NOMO-1 treated with dmso at 0.1 percent for 144 hours (cell line): ENCODE measurements around the gene SHISA9.
"Not testable (repeated sequence)": the region's sequence is repeated elsewhere in the genome, so short reads cannot be mapped to it uniquely, and the experiment has no call there.

Experiments
- DNase-seq: peaks from one replicate; lab custom pipeline; 2025; ENCODE audit not compliant: unreplicated experiment; lab: John Stamatoyannopoulos, UW

The SHISA9 gene

GRCh38 chr16:12901597-12902461, at the start of gene SHISA9:
TSS of gene SHISA9 (plus strand) at chr16:12901598.
- DNase-seq, result no peak

DNA sequence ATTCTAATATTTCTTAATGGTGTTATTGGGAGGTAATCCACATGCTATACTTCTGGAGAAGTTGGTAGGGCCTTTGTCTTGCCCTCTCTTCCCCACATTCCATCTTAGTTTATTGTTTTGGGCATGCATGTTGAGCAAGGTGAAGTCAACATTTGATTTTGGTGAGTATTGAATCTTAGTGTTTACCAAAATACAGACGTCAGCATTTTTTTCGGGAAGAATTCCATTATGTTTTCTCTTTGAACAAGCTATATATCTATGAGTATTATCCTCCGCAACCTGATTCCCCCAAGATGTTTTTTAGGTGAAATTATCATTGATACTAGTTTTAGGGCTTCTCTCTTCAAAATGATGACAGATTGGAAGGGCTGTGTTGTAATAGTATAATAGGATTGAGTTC, 47.4 kb upstream of the SHISA9 start:
- DNase-seq, result no peak

DNA sequence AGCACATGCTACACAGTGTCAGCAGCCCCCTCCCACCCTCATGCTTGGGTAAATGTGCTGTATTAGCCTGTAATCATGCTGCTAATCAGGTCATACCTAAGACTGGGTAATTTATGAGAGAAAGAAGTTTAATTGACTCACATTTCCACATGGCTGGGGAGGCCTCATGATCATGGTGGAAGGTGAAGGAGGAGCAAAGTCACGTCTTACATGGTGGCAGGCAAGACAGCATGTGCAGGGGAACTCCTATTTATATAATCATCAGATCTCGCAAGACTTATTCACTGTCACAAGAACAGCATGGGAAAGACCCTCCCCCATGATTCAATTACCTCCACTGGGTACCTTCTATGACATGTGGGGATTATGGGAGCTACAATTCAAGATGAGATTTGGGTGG, 44.0 kb upstream of the SHISA9 start:
- not testable (repeated sequence) for DNase-seq

DNA sequence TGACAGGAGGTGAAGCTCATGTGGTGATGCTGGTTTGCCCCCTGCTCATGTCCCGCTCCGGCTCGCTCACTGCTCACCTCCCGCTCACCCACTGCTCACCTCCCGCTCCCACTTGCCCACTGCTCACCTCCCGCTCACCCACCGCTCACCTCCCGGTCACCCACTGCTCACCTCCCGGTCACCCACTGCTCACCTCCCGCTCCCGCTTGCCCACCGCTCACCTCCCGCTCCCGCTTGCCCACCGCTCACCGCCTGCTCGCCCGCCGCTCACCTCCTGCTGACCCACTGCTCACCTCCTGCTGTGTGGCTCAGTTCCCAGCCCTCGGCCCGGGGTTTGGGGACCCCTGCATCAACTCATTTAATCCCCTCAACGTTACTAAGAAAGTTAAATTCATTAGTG, 39.1 kb upstream of the SHISA9 start:
- DNase-seq, result no peak

GRCh38 chr16:12862941-12863340, 38.5 kb upstream of the SHISA9 start:
- DNase-seq, result no peak

DNA sequence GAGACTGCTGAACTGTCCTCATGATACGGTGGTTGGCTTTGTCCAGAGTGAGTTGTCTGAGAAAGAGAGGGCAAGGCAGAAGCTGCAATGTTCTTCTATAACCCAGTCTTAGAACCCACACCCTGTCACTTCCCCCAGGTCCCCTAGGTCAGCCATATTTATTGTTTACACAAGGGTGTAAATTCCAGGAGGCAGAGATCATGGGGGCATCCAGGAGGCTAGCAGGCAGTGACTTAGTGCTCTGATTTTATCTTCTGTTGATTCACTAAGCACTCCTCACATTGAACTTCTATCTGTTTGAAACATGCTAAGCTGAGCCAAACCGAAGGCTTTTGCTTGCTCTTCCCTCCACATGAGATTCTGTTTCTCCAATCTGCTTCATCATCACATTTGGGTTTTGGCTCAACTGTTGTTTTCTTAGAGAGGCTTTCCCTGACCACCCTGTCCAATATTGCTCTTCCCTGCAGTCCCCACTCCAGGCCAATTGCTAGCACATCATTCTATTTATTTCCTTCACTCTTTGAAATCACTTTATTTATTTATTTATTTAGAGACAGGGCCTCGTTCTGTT, 34.3 kb upstream of the SHISA9 start:
- no peak for DNase-seq

GRCh38 chr16:12868169-12868568, 33.2 kb upstream of the SHISA9 start:
- DNase-seq, result no peak

DNA sequence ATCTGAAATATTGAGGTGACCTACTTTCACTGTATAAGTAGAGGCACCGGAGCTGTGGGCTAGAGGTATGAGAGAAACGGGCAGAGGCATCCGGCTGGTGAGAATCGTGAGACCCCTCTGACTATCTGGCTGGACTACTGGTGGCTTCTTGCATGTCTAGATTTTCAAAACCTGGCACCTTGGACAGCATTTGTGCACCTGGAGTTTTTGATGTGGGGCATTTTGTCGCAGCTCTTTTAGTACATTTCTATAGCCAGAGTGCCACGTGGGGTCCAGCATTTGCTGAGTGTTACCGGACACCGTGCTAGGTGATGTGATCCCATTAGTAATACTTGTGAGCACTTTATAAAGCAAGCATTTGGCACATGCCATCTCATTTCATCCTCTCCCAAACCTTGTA, 32.6 kb upstream of the SHISA9 start:
- DNase-seq, result no peak

DNA sequence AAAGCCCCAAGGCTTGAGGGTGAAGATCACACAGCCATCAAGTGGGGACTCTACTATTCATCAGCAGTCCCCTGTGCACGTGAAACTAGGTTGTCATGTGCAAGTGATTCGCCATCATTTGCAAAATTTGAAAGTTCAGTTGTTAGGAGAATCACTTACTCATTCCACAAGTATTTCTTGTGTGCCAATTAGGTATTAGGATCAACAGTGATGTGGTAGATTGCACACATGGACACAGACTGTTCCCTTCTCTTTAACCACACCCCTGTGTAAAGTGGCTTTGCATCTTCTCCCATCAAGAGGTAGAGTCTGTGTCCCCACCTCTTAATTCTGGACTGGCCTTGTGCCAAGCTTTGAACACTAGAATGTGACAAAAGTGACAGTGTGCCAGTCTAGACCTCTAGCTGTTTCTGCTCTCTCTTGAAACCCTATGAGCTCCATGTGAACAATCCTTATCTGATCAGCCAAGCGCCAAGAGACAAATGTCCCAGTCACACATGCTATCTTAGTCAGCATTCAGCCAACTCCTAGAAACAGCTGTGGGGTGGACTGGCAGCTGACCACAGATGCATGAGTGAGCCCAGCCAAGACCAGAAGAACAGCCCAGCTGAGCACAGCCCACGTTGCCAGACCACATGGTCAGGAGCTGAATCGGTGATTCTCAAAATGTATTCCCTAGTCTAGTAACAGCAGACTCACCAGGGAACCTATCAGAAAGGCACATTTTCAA, 31.5 kb upstream of the SHISA9 start:
- no peak for DNase-seq

DNA sequence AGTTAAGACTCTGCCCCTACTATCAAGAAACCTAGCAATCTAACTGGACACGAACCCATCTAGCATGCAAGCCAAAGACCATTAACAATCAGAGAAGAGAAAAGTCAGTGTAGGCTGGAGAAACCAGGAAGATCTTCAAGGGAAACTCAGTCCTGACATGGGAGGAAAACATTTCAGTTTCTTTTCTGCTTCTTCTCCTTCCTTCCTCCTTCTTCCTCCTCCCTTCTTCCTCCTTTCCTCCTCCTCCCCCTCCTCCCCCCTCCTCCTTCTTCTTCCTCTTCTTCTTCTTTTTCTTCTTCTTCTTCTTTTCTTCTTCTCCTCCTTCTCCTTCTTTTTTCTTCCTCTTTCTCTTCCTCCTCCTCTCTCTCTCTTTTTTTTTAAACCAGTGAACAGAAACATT, 29.6 kb upstream of the SHISA9 start:
- no peak for DNase-seq

DNA sequence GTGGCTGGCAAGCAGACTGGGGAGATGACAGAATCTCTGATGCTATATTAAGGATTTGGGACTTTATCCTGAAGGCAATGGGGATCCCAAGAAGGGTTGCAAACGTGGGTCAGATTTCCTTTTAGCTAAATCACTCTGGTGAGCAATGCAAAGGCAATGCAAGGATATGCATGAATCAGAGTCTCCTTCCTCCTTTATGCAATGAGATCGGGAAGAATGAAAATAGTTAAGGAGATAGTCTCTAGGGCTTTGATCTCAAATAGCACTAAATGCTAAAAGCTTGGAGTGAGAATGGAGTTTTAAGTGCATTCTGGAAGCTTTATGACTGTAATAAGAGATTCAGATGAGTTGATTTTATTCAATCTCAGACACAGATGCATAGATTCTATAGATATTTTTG, 27.2 kb upstream of the SHISA9 start:
- no peak for DNase-seq

- DNase-seq, result no peak
Measured at GRCh38 chr16:12876778-12877177, 24.6 kb upstream of the SHISA9 start.

DNA sequence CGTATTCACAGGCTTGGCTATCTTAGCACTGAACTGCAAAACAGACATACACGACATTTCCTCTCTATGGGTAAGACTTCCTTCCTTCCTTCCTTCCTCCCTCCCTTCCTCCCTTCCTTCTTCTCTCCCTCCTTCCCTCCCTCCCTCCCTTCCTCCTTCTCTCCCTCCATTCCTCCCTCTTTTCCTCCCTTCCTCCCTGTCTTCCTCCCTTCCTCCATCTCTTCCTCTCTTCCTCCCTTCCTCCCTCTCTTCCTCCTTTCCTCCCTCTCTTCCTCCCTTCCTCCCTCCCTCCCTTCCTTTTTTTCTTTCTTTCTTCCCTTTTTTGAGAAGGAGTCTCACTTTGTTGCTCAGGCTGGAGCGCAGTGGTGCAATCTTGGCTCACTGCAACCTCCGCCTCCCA, 22.4 kb upstream of the SHISA9 start:
- DNase-seq, result no peak

DNA sequence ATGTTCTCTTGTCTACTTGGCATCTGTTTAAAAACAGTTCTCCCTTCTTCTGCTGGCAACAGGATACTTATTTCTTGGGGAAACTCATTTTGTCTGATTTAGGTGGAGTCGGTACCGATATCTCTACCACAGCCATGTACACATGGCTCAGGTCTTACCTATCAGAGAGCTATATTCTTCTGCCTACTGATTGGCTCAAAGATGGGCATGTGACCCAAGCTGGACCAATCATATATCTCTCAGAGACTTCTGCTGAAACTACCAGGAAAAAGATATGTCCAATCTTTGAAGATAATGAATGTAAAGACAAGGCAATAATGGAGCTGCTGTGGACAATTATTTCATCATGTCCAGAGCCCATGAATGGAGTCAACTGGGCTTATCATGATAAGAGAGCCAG, 21.6 kb upstream of the SHISA9 start:
- no peak for DNase-seq

GRCh38 chr16:12881182-12881581, 20.2 kb upstream of the SHISA9 start:
- DNase-seq, result no peak

DNA sequence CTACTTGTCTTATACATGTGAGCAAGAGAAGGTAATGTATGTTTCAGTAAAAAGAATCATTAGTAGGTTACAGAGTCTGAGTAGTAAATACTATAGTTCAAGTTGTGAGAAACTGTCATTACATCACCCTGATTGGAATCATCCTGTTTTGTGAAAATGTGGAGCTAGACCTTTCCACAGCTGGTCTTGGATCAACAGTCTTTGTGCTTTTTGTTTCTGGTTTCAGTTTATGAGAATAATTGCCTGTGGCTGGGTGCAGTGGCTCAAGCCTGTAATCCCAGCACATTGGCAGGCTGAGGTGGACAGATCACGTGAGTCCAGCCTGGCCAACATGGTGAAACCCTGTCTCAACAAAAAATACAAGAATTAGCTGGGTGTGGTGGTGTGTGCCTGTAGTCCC, 19.7 kb upstream of the SHISA9 start:
- DNase-seq, result no peak

- DNase-seq, result no peak
Measured at GRCh38 chr16:12885742-12886141, 15.7 kb upstream of the SHISA9 start.

- DNase-seq, result no peak
Measured at GRCh38 chr16:12891836-12892235, 9.6 kb upstream of the SHISA9 start.

DNA sequence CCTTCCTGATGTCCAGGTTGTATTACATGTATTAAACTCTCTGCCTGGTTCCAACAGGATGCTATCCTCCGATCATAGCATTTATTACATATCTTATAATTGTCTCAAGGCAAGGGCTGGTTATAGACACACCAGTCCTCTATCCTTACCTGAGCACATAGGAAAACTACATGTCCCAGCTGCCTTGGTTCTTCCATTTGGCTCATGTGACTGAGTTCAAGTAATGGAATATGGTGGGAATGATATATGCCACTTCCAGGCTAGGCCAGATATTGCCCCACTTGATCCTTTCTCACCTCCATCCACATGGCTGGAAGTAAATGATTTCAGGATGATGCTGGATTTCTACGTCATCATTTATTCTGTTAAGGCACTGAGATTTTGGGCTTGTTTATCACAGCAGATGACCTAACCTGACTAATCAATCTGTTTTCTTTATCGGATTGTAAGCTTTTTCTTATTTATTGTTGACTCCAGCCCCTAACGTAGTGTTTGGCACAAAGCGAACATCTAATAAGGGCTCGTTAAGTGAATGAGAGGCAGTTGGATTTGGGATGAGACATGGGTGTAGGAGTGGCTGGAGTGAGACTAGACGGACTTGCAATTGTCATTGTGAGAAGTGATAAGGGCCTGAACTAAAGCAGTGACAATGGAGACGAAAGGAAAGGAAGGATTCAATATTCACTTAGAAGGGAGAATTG, 8.2 kb upstream of the SHISA9 start:
- no peak for DNase-seq

DNA sequence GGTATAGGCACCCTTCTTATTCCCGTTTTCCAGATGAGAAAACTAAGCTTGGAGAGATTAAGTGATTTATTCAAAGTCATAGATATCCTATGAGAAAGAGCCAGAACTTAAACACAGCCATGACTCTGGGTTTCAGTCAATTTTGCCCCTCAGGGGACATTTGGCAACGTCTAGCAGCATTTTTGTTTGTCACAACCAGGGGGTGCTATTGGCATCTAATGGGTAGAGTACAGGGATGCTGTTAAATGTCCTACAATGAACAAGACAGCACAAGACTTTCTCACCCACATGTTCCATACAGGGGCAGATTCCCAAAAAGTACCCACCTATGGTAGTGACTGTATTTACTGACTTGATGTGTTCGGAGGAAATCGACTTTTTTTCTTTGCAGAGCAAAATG, 4.8 kb upstream of the SHISA9 start:
- no peak for DNase-seq

DNA sequence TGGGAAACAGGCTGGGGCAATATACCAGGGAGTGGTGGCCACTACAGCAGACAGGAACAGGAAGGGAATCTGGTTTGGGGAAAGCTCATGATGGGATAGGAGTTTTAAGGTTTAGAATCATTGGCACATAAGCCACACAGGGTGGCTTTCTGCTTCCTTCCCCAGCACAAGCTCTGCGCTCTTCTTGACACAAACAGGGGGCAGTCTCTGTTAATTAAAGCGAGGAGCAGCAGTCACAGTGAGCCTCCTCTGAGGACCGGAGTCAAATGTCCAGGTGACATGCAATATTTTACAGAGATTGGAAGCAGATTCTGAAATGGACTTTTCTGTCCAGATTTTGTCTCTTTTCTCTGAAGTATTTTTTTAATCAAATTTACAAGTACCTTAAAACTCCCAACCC, 2.8 kb upstream of the SHISA9 start:
- DNase-seq, result no peak
